IMR-90 (cell line): ENCODE results near the gene NPAS3. TPM values are rescaled to one million over a fixed set of nuclear protein-coding genes. Genes with fewer than 3 reads are reported as not detected.

Experiments used
- ATAC-seq: fragments of 200-7000 bp; cut with Tn5 transposase; 2 replicates; pipeline ENCODE4 v1.9.1; 2020; ENCODE audit warnings: low read depth, mild to moderate bottlenecking, moderate library complexity
- BruUV-seq: library from RNA; stranded (reverse); fragments of 400-500 nt; replicated peaks from 2 replicates; lab custom pipeline; 2021; lab: Mats Ljungman, UMichigan
- CTCF ChIA-PET: fragments of 300-600 bp; formaldehyde crosslinking; extraction: SDS; loops from one replicate; lab custom pipeline; 2021; ENCODE audit warnings: antibody characterized with exemption; lab: Yijun Ruan, JAX
- POLR2A ChIA-PET: fragments of 300-600 bp; sonication (Branson Sonifier 250); formaldehyde crosslinking; loops from one replicate; lab custom pipeline; 2022; ENCODE audit warnings: antibody characterized with exemption; ENCODE audit not compliant: unreplicated experiment; lab: Charles Lee
- DNase-seq: peaks from one replicate; pipeline ENCODE4 v3.0.0; 2013
- H2AFZ ChIP-seq: replicated peaks from 2 replicates; pipeline ENCODE3; 2013; ENCODE audit warnings: low read length, mild to moderate bottlenecking; ENCODE audit not compliant: poor library complexity
- H2AK5ac ChIP-seq: 2 replicates; pipeline ENCODE4 v1.6.1; 2013; ENCODE audit warnings: low read depth, low read length, inconsistent platforms
- H2AK9ac ChIP-seq: replicated peaks from 2 replicates; pipeline ENCODE3; 2013; ENCODE audit warnings: mild to moderate bottlenecking, low read depth, low read length, moderate library complexity; ENCODE audit not compliant: poor library complexity
- H2BK120ac ChIP-seq: 2 replicates; pipeline ENCODE4 v1.6.1; 2013; ENCODE audit warnings: low read depth, low read length, inconsistent platforms
- H2BK15ac ChIP-seq: 3 replicates; pipeline ENCODE4 v1.6.1; 2013; ENCODE audit warnings: low read depth, low read length, inconsistent platforms
- H2BK20ac ChIP-seq: 2 replicates; pipeline ENCODE4 v1.6.1; 2013; ENCODE audit warnings: low read depth, mild to moderate bottlenecking, inconsistent platforms, low read length, moderate library complexity
- H2BK5ac ChIP-seq: 2 replicates; pipeline ENCODE4 v1.6.1; 2013; ENCODE audit warnings: mild to moderate bottlenecking, low read depth, low read length, inconsistent platforms; ENCODE audit not compliant: poor library complexity, severe bottlenecking
- H3K14ac ChIP-seq: replicated peaks from 2 replicates; pipeline ENCODE4 v1.6.1; 2013; ENCODE audit warnings: low read depth, low read length, inconsistent platforms
- H3K18ac ChIP-seq: 2 replicates; pipeline ENCODE4 v1.6.1; 2013; ENCODE audit warnings: low read depth, low read length, control low read depth
- H3K23ac ChIP-seq: 2 replicates; pipeline ENCODE4 v1.6.1; 2013; ENCODE audit warnings: low read depth, low read length, inconsistent platforms
- H3K27ac ChIP-seq: 2 replicates; pipeline ENCODE4 v1.5.1; 2013; ENCODE audit warnings: mild to moderate bottlenecking, control low read depth, low read length; ENCODE audit not compliant: insufficient read depth
- H3K27me3 ChIP-seq: 2 replicates; pipeline ENCODE4 v1.6.1; 2013; ENCODE audit warnings: low read length; ENCODE audit not compliant: control insufficient read depth, insufficient read depth
- H3K36me3 ChIP-seq: 2 replicates; pipeline ENCODE4 v1.6.1; 2013; ENCODE audit warnings: low read length, mixed read lengths; ENCODE audit not compliant: control insufficient read depth, insufficient read depth
- H3K4ac ChIP-seq: 2 replicates; pipeline ENCODE4 v1.6.1; 2013; ENCODE audit warnings: low read depth, low read length, inconsistent platforms
- H3K4me1 ChIP-seq: 2 replicates; pipeline ENCODE4 v1.6.1; 2013; ENCODE audit warnings: low read length, mixed read lengths; ENCODE audit not compliant: control insufficient read depth, insufficient read depth
- H3K4me2 ChIP-seq: 2 replicates; pipeline ENCODE4 v1.6.1; 2013; ENCODE audit warnings: low read depth, mild to moderate bottlenecking, control low read depth, low read length, moderate library complexity
- H3K4me3 ChIP-seq: 2 replicates; pipeline ENCODE4 v1.5.1; 2013; ENCODE audit warnings: low read depth, mild to moderate bottlenecking, control low read depth, low read length, moderate library complexity; ENCODE audit not compliant: insufficient read depth
- H3K56ac ChIP-seq: 2 replicates; pipeline ENCODE4 v1.6.1; 2013; ENCODE audit warnings: low read length, inconsistent platforms; ENCODE audit not compliant: insufficient read depth; ENCODE audit errors: extremely low read depth
- H3K79me1 ChIP-seq, 2 experiments: 2 replicates each; pipeline ENCODE4 v1.6.1; 2013; ENCODE audit warnings: low read length in 2 of 2, inconsistent platforms in 1 of 2, low read depth in 1 of 2
- H3K9ac ChIP-seq: 2 replicates; pipeline ENCODE4 v1.6.1; 2013; ENCODE audit warnings: low read depth, low read length, control low read depth
- H3K9me1 ChIP-seq: 2 replicates; pipeline ENCODE4 v1.6.1; 2013; ENCODE audit warnings: low read length, inconsistent platforms; ENCODE audit not compliant: insufficient read depth
- H3K9me3 ChIP-seq: 2 replicates; pipeline ENCODE4 v1.6.1; 2013; ENCODE audit warnings: low read length; ENCODE audit not compliant: control insufficient read depth, insufficient read depth
- H4K20me1 ChIP-seq: 2 replicates; pipeline ENCODE4 v1.6.1; 2013; ENCODE audit warnings: low read length, inconsistent platforms; ENCODE audit not compliant: insufficient read depth
- H4K5ac ChIP-seq: 2 replicates; pipeline ENCODE4 v1.6.1; 2013; ENCODE audit warnings: mild to moderate bottlenecking, low read depth, low read length, control low read depth
- H4K8ac ChIP-seq, 2 experiments: 2 replicates each; pipeline ENCODE4 v1.6.1; 2013; ENCODE audit warnings: low read depth in 2 of 2, low read length in 2 of 2, control low read depth in 1 of 2, inconsistent platforms in 1 of 2
- H4K91ac ChIP-seq: 2 replicates; pipeline ENCODE4 v1.6.1; 2013; ENCODE audit warnings: low read depth, low read length, inconsistent platforms; ENCODE audit not compliant: insufficient read depth
- FOS ChIP-seq: fragments of 150-350 bp; IDR thresholded peaks from 2 replicates; pipeline ENCODE4 v1.6.1; 2016; ENCODE audit warnings: low read depth, low read length
- MAFK ChIP-seq: IDR thresholded peaks from 2 replicates; pipeline ENCODE4 v1.6.1; 2012; ENCODE audit warnings: low read depth, low read length, improper control_type of control experiment
- dilution Hi-C: fragments of 300-500 bp; cut with HindIII; formaldehyde crosslinking; loops from one replicate; pipeline ENCODE4 v1.14.3; 2018; ENCODE audit warnings: low sequenced_read_pairs; ENCODE audit not compliant: unreplicated experiment
- in situ Hi-C: fragments of 300-500 bp; cut with MboI; formaldehyde crosslinking; loops from 3 replicates; pipeline ENCODE4 v1.14.3; 2019; ENCODE audit warnings: low sequenced_read_pairs, inconsistent platforms, mixed read lengths
- intact Hi-C: fragments of 100-400 bp; cut with micrococcal nuclease; formaldehyde crosslinking; loops from 2 replicates; pipeline ENCODE4 v1.10.0; 2022
- polyA plus RNA-seq, 3 experiments: library from polyadenylated mRNA; depleted of rRNA; stranded (reverse); fragments of >200 nt; gene quantifications; 2 replicates each; pipeline ENCODE4 v1.2.3, GENCODE V29; 2012; ENCODE audit warnings: low replicate concordance in 1 of 3
- total RNA-seq: library from RNA; depleted of rRNA; stranded (reverse); fragments of >200 nt; gene quantifications from 2 replicates; pipeline ENCODE4 v1.2.3, GENCODE V29; 2012

NPAS3 gene
- total and polyA plus RNA-seq, 2 of the 4 experiments (the other 2 are of a cell fraction): not detected

GRCh38 chr14:33098016-33098415, 159.3 kb downstream of the NPAS3 start:
- no peak overlapping the region for H2BK120ac ChIP-seq
- H2BK15ac ChIP-seq: no peak overlapping the region
- no peak overlapping the region for H3K56ac ChIP-seq
- no peak overlapping the region for H2AK5ac ChIP-seq
- H2BK5ac ChIP-seq: no peak overlapping the region
- intact Hi-C loops: no loop called here
- no peaks in the 10 kb centered on the region for H3K4me1 ChIP-seq
- no peak overlapping the region for H3K4me3 ChIP-seq
- dilution Hi-C loops: no loop called here
- H3K23ac ChIP-seq: no peak overlapping the region
- BruUV-seq: no TSS peak
- H3K9me1 ChIP-seq: no peaks in the 10 kb centered on the region
- no peaks in the 10 kb centered on the region for H3K36me3 ChIP-seq
- H3K4me2 ChIP-seq: no peak overlapping the region
- no peak overlapping the region for H2AK9ac ChIP-seq
- no peak overlapping the region for H3K14ac ChIP-seq
- H2AFZ ChIP-seq: no peak overlapping the region
- H4K8ac ChIP-seq: no peak overlapping the region
- no peaks in the 10 kb centered on the region for H3K27me3 ChIP-seq
- ChIA-PET POLR2A (no interaction called here), CTCF (no interaction called here)
- TF ChIP-seq FOS (no peak), MAFK (peak; percentile 34)
- no peaks in the 10 kb centered on the region for H3K79me1 ChIP-seq
- H3K9ac ChIP-seq: no peak overlapping the region
- no peak overlapping the region for H3K27ac ChIP-seq
- no peak overlapping the region for H4K5ac ChIP-seq
- H4K20me1 ChIP-seq: no peaks in the 10 kb centered on the region
- ATAC-seq (no peak), DNase-seq (no peak)
- no peak overlapping the region for H2BK20ac ChIP-seq
- H3K4ac ChIP-seq: no peak overlapping the region
- in situ Hi-C loops: no loop called here
- H3K9me3 ChIP-seq: no peaks in the 10 kb centered on the region
- no peak overlapping the region for H4K91ac ChIP-seq
- no peak overlapping the region for H3K18ac ChIP-seq
